ENCODE measurements around the gene ADGRL3. TPM values are rescaled to one million over a fixed set of nuclear protein-coding genes. Genes with fewer than 3 reads are reported as not detected.

The ADGRL3 gene
- total RNA-seq, 1 donor from 2014 or later, result 6.1 TPM

DNA sequence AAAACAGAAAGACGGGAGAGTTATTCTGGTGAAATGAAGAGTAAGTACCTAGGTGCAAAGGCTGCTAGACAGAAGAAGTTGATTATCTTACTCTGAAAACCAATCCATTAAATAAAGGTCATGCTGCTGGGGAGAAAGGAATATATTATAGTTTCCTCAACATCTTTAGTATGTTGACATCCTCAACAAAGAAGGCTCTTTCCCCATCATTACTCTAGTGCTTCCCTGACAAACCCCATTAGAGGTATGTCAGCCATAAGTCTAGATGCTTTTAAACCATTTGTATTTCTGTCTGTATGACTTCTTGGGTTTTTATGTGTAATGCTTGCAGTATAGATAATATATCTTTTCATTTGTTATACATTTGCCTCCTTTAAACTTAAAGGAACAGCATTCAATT is 75.9 kb downstream of the ADGRL3 start:
- intact Hi-C loops (cut with micrococcal nuclease), result no loop called here
- no peaks in the 10 kb centered on the region for H3K9me3 ChIP-seq (replicated peaks)
- H3K4me1 ChIP-seq, result no peaks in the 10 kb centered on the region
- DNase-seq, result no peak
- H3K27me3 ChIP-seq (ENCODE audit: low read depth), result no peaks in the 10 kb centered on the region
- no peak overlapping the region for H3K4me3 ChIP-seq
- H3K36me3 ChIP-seq, result no peaks in the 10 kb centered on the region
- H3K27ac ChIP-seq (replicated peaks), result no peak overlapping the region
- TF ChIP-seq, protein P1, sequence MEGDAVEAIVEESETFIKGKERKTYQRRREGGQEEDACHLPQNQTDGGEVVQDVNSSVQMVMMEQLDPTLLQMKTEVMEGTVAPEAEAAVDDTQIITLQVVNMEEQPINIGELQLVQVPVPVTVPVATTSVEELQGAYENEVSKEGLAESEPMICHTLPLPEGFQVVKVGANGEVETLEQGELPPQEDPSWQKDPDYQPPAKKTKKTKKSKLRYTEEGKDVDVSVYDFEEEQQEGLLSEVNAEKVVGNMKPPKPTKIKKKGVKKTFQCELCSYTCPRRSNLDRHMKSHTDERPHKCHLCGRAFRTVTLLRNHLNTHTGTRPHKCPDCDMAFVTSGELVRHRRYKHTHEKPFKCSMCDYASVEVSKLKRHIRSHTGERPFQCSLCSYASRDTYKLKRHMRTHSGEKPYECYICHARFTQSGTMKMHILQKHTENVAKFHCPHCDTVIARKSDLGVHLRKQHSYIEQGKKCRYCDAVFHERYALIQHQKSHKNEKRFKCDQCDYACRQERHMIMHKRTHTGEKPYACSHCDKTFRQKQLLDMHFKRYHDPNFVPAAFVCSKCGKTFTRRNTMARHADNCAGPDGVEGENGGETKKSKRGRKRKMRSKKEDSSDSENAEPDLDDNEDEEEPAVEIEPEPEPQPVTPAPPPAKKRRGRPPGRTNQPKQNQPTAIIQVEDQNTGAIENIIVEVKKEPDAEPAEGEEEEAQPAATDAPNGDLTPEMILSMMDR (IDR thresholded peaks at IDR 0.05; ENCODE audit: borderline replicate concordance), result no peak

DNA sequence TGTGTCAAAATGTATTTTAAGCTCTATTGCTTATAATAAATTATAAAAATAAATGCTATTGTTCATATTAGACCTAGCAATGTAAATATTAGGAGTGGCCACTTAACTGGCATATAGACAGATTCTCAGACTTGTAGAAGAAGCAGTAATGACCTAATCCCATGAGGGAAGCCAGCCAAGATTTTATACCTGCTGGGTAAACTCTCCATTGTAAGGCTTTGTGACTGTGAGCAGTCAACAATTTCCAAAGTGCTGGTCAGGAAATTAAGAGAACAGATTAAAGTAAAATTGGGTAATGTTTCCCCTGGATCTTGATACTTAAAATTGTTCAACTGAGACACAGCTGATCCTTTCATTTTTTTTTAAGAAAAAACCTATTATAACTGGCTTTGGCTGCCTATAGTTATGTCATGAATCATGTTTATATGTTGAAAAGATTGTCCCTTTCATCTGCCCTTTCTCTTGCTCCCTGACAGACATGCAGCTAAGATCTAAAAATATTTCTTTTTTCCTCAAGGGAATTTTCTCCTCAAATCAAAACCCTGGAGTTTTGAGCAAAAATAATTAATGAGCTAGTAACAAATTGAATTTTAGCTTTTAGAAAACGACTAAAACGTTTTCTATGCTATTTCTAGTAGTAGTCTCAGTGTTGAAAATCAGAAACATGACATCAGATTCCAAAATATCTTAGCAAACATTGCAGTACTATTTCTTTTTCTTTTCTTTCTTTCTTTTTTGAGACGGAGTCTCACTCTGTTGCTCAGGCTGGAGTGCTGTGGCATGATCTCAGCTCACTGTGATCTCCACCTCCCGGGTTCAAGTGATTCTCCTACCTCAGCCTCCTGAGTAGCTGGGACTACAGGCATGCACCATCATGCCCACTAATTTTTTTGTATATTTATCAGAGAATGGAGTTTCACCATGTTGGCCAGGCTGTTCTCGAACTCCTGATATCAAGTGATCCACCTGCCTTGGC is 77.9 kb downstream of the ADGRL3 start:
- intact Hi-C loops (cut with micrococcal nuclease), result no loop called here
- no peak for DNase-seq
- Histone ChIP-seq H3K27ac (replicated peaks) (peak overlapping the region; percentile 43), H3K9me3 (replicated peaks) (no peaks in the 10 kb centered on the region), H3K36me3 (no peaks in the 10 kb centered on the region), H3K4me1 (no peaks in the 10 kb centered on the region), H3K27me3 (ENCODE audit: low read depth) (no peaks in the 10 kb centered on the region), H3K4me3 (peak overlapping the region; percentile 9)
- TF ChIP-seq, protein P1 (IDR thresholded peaks at IDR 0.05; ENCODE audit: borderline replicate concordance), result no peak

DNA sequence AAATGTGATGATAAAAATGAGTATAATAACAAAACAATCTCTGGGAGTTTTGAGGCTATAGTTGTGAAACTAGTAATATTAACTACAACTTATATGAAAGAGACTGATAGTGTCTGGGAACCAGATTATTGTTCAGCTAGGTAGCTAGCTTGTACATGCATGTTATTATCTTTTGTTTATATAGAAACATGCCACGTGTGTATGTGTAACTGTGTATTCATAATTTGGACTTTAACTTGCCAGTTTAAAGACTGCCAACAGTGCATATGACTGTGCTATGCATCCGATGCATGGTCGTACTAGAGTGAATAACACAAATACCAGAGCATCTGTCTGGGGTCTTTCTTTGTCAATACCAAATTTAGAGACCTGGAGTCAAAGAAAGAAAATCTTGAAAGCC is 92.2 kb downstream of the ADGRL3 start:
- intact Hi-C loops (cut with micrococcal nuclease), result no loop called here
- H3K36me3 ChIP-seq, result no peaks in the 10 kb centered on the region
- H3K27me3 ChIP-seq (ENCODE audit: low read depth), result no peaks in the 10 kb centered on the region
- no peak overlapping the region for H3K27ac ChIP-seq (replicated peaks)
- H3K4me3 ChIP-seq, result no peak overlapping the region
- TF ChIP-seq, protein P1 (IDR thresholded peaks at IDR 0.05; ENCODE audit: borderline replicate concordance), result no peak
- no peak for DNase-seq
- H3K9me3 ChIP-seq (replicated peaks), result no peaks in the 10 kb centered on the region
- no peaks in the 10 kb centered on the region for H3K4me1 ChIP-seq

DNA sequence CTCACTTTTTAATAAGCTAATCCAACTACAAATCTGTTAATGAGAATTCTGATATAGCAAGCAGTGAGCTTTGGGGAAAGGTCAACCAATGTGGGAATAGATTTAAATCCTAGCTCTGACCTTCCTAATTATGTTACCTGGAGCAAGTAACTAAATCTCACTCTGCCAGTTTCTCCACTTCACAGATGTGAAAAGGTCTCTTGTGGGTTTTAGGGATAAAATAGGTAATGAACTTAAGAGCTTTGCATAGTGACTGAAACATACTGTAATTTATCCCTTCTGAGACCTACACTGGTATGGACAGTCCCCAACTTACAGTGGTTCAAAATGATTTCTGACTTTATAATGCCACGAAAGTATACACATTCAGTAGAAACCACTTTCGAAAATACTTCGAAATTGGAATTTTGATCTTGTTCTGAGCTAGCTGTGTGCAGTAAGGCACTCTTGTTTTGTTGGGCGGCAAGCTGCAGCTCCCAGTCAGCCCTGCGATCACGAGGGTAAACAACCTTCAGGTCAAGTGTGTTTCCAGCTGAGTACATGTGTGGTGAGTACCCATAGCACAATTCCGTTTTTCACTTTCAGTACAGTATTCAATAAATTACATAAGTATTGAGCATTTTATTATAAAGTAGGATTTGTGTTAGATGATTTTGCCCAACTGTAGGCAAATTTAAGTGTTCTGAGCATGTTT is 93.7 kb downstream of the ADGRL3 start:
- TF ChIP-seq, protein P1 (IDR thresholded peaks at IDR 0.05; ENCODE audit: borderline replicate concordance), result no peak
- no peak overlapping the region for H3K27ac ChIP-seq (replicated peaks)
- H3K36me3 ChIP-seq, result no peaks in the 10 kb centered on the region
- no peaks in the 10 kb centered on the region for H3K9me3 ChIP-seq (replicated peaks)
- intact Hi-C loops (cut with micrococcal nuclease), result no loop called here
- no peaks in the 10 kb centered on the region for H3K4me1 ChIP-seq
- no peaks in the 10 kb centered on the region for H3K27me3 ChIP-seq (ENCODE audit: low read depth)
- DNase-seq, result no peak
- no peak overlapping the region for H3K4me3 ChIP-seq

DNA sequence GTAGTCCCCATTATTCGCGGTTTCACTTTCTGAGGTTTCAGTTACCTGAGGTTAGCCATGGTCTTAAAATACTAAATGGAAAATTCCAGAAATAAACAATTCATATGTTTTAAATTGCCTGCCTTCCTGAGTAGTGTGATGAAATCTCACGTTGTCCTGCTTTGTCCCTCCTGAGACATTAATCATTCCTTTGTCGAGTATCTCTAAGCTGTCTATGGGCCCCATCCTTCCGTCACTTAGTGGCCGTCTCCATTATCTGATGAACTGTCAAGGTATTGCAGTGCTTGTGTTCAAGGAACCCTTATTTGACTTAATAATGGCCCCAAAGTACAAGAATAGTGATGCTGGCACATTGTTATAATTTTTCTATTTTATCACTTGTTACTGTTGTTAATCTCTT is 94.8 kb downstream of the ADGRL3 start:
- TF ChIP-seq, protein P1 (IDR thresholded peaks at IDR 0.05; ENCODE audit: borderline replicate concordance), result no peak
- H3K27ac ChIP-seq (replicated peaks), result no peak overlapping the region
- no peaks in the 10 kb centered on the region for H3K36me3 ChIP-seq
- DNase-seq, result no peak
- H3K4me3 ChIP-seq, result no peak overlapping the region
- no peaks in the 10 kb centered on the region for H3K9me3 ChIP-seq (replicated peaks)
- no peaks in the 10 kb centered on the region for H3K4me1 ChIP-seq
- no peaks in the 10 kb centered on the region for H3K27me3 ChIP-seq (ENCODE audit: low read depth)
- intact Hi-C loops (cut with micrococcal nuclease), result no loop called here
